HepG2 (cell line): Measurements from ENCODE around the gene OTUD1. TPM values are rescaled to one million over a fixed set of nuclear protein-coding genes. Genes with fewer than 3 reads are reported as not detected.

Experiments
- BRCA1 ChIP-seq: sonication (generic); formaldehyde crosslinking; IDR thresholded peaks from 2 replicates; pipeline ENCODE4 v1.4.0; 2020; ENCODE audit warnings: missing genetic modification reagents
- DMTF1 ChIP-seq: sonication (generic); formaldehyde crosslinking; IDR thresholded peaks from 2 replicates; pipeline ENCODE4 v1.4.0; 2020; ENCODE audit warnings: mild to moderate bottlenecking, missing genetic modification reagents
- FOXK2 ChIP-seq: fragments of 450-650 bp; IDR thresholded peaks from 2 replicates; pipeline ENCODE4 v1.6.1; 2016
- GATAD2A ChIP-seq: IDR thresholded peaks from 2 replicates; pipeline ENCODE4 v1.6.1; 2016
- GRHL1 ChIP-seq: sonication (generic); formaldehyde crosslinking; conservative IDR thresholded peaks from 2 replicates; pipeline ENCODE4 v1.8.0; 2022; ENCODE audit warnings: missing genetic modification reagents
- HNRNPK ChIP-seq: fragments of 200-400 bp; formaldehyde crosslinking; IDR thresholded peaks from 2 replicates; pipeline ENCODE4 v1.6.1; 2018; ENCODE audit warnings: low read length, low read depth, moderate library complexity, mild to moderate bottlenecking; ENCODE audit not compliant: poor library complexity, severe bottlenecking
- NR2C2 ChIP-seq: sonication (generic); formaldehyde crosslinking; IDR thresholded peaks from 2 replicates; pipeline ENCODE4 v1.4.0; 2020; ENCODE audit warnings: missing genetic modification reagents, mild to moderate bottlenecking, moderate library complexity, borderline replicate concordance
- SIN3A ChIP-seq: IDR thresholded peaks from 2 replicates; pipeline ENCODE4 v1.6.1; 2011; ENCODE audit warnings: low read depth, mild to moderate bottlenecking, control low read depth, low read length, borderline replicate concordance
- STAT6 ChIP-seq: sonication (generic); formaldehyde crosslinking; IDR thresholded peaks from 2 replicates; pipeline ENCODE4 v1.4.0; 2020; ENCODE audit warnings: missing genetic modification reagents, mild to moderate bottlenecking, borderline replicate concordance
- TEF ChIP-seq: sonication (generic); formaldehyde crosslinking; IDR thresholded peaks from 2 replicates; pipeline ENCODE4 v1.5.0; 2020; ENCODE audit warnings: missing genetic modification reagents
- ZFY ChIP-seq: sonication (generic); formaldehyde crosslinking; IDR thresholded peaks from 2 replicates; pipeline ENCODE4 v1.4.0; 2020; ENCODE audit warnings: missing genetic modification reagents
- ZMAT5 ChIP-seq: sonication (generic); formaldehyde crosslinking; IDR thresholded peaks from 2 replicates; pipeline ENCODE4 v1.5.0; 2020; ENCODE audit warnings: mild to moderate bottlenecking, low read depth, missing genetic modification reagents, borderline replicate concordance
- ZNF3 ChIP-seq: IDR thresholded peaks from 2 replicates; pipeline ENCODE4 v1.7.0; 2017; ENCODE audit warnings: inconsistent platforms
- ZNF576 ChIP-seq: sonication (generic); formaldehyde crosslinking; IDR thresholded peaks from 2 replicates; pipeline ENCODE4 v1.4.0; 2020; ENCODE audit warnings: mild to moderate bottlenecking, missing genetic modification reagents
- ZNF672 ChIP-seq: sonication (generic); formaldehyde crosslinking; IDR thresholded peaks from 2 replicates; pipeline ENCODE4 v1.8.1; 2022; ENCODE audit warnings: missing genetic modification reagents
- ZNF816 ChIP-seq: sonication (generic); formaldehyde crosslinking; IDR thresholded peaks from 2 replicates; pipeline ENCODE4 v1.8.0; 2022; ENCODE audit warnings: missing genetic modification reagents, mild to moderate bottlenecking, borderline replicate concordance
- ZNF839 ChIP-seq: sonication (generic); formaldehyde crosslinking; IDR thresholded peaks from 2 replicates; pipeline ENCODE4 v1.4.0; 2020; ENCODE audit warnings: missing genetic modification reagents, mild to moderate bottlenecking, borderline replicate concordance
- polyA plus RNA-seq, 8 experiments: library from polyadenylated mRNA; depleted of rRNA in 3 of 8; stranded (reverse) in 7 of 8; unstranded in 1 of 8; fragments of >200 nt; fragmentation: Illumina TruSeq in 4 of 8; extraction: Trizol in 4 of 8; gene quantifications; 2 replicates each; pipeline versions ENCODE4 v1.2.1 to v1.2.3, GENCODE V29; 2011 to 2016; ENCODE audit warnings: low read depth in 4 of 8, missing spikeins in 1 of 8, mixed read lengths in 1 of 8; ENCODE audit not compliant: insufficient read depth in 1 of 8
- total RNA-seq, 5 experiments: library from RNA; depleted of rRNA; stranded (reverse); fragments of >200 nt; fragmentation: Illumina TruSeq; extraction: Trizol; gene quantifications; 2 replicates each; pipeline ENCODE4 v1.2.3, GENCODE V29; 2016; ENCODE audit warnings: low read depth in 1 of 5

OTUD1 gene
- total and polyA plus RNA-seq, 2 of the 13 experiments (the other 11 are each of a cell fraction or from before 2014, with no cell fraction given), result 1.2 to 1.4 TPM

- TF ChIP-seq GRHL1 (CRISPR knock-in tag) (no peak), STAT6 (CRISPR knock-in tag) (no peak), BRCA1 (CRISPR knock-in tag) (no peak), NR2C2 (CRISPR knock-in tag) (0 out of 2 replicates have a peak, but pooled peaks have one; percentile 9), FOXK2 (peak; percentile 69), SIN3A (peak; percentile 76; the same call in 1 of the 2 replicates), ZNF576 (CRISPR knock-in tag) (no peak), TEF (CRISPR knock-in tag) (no peak), DMTF1 (CRISPR knock-in tag) (no peak), ZNF839 (CRISPR knock-in tag) (no peak), GATAD2A (CRISPR knock-in tag) (0 out of 2 replicates have a peak, but pooled peaks have one; percentile 32), ZFY (CRISPR knock-in tag) (peak; percentile 69), ZNF672 (no peak), ZNF816 (CRISPR knock-in tag) (no peak), ZNF3 (CRISPR knock-in tag) (no peak), ZMAT5 (CRISPR knock-in tag) (no peak), HNRNPK (no peak)
Observed at GRCh38 chr10:23438547-23439451, at the start of gene OTUD1 (continued).
